Loucy (cell line): ENCODE data around the gene UTP4.

Source experiments
- H2AFZ ChIP-seq: fragments of 200-600 bp; sonication (generic); 2 replicates; pipeline ENCODE4 v1.6.0; 2016; ENCODE audit warnings: antibody characterized with exemption, mild to moderate bottlenecking, low read length, moderate library complexity
- H3F3A ChIP-seq: fragments of 200-600 bp; 2 replicates; pipeline ENCODE4 v1.6.0; 2016; ENCODE audit warnings: antibody characterized with exemption, low read depth, mild to moderate bottlenecking
- H3K27me3 ChIP-seq: fragments of 200-600 bp; sonication (generic); 2 replicates; pipeline ENCODE4 v1.6.1; 2014; ENCODE audit warnings: low read length, mild to moderate bottlenecking; ENCODE audit not compliant: insufficient read depth, poor library complexity, severe bottlenecking
- H3K36me3 ChIP-seq: fragments of 200-600 bp; sonication (generic); 2 replicates; pipeline ENCODE4 v1.6.1; 2016; ENCODE audit warnings: low read length; ENCODE audit not compliant: insufficient read depth
- H3K4me1 ChIP-seq: fragments of 200-600 bp; sonication (generic); 2 replicates; pipeline ENCODE4 v1.5.1; 2014; ENCODE audit warnings: low read length, mild to moderate bottlenecking; ENCODE audit not compliant: insufficient read depth, poor library complexity, severe bottlenecking
- H3K4me2 ChIP-seq: fragments of 200-600 bp; sonication (generic); 2 replicates; pipeline ENCODE4 v1.6.0; 2014; ENCODE audit warnings: antibody characterized with exemption, low read length, low read depth, mild to moderate bottlenecking; ENCODE audit not compliant: poor library complexity, severe bottlenecking
- H3K4me3 ChIP-seq: fragments of 200-600 bp; sonication (generic); 2 replicates; pipeline ENCODE4 v1.5.1; 2014; ENCODE audit warnings: low read length, mild to moderate bottlenecking, mixed read lengths; ENCODE audit not compliant: poor library complexity, severe bottlenecking
- H3K79me2 ChIP-seq: fragments of 200-600 bp; sonication (generic); 2 replicates; pipeline ENCODE4 v1.6.1; 2014; ENCODE audit warnings: low read length; ENCODE audit not compliant: insufficient read depth
- H3K9ac ChIP-seq: fragments of 200-600 bp; sonication (generic); 2 replicates; pipeline ENCODE4 v1.6.0; 2014; ENCODE audit warnings: mild to moderate bottlenecking, low read depth, low read length, moderate library complexity; ENCODE audit not compliant: poor library complexity, severe bottlenecking
- H3K9me2 ChIP-seq: fragments of 200-600 bp; sonication (generic); replicated peaks from 2 replicates; pipeline ENCODE4 v1.6.1; 2016; ENCODE audit warnings: low read depth, low read length, mixed read lengths
- H3K9me3 ChIP-seq: fragments of 200-600 bp; sonication (generic); 2 replicates; pipeline ENCODE4 v1.6.1; 2014; ENCODE audit warnings: mild to moderate bottlenecking, antibody characterized with exemption, low read length, low read depth; ENCODE audit not compliant: insufficient read depth
- H4K20me1 ChIP-seq: fragments of 200-600 bp; sonication (generic); 2 replicates; pipeline ENCODE4 v1.6.0; 2014; ENCODE audit warnings: antibody characterized with exemption, low read length, mild to moderate bottlenecking; ENCODE audit not compliant: insufficient read depth, poor library complexity, severe bottlenecking
- EZH2phosphoT487 ChIP-seq: fragments of 200-600 bp; IDR thresholded peaks from 2 replicates; pipeline ENCODE4 v1.6.1; 2018; ENCODE audit warnings: antibody characterized with exemption, mild to moderate bottlenecking, moderate library complexity, borderline replicate concordance
- TF ChIP-seq, protein P1 (sequence below): fragments of 200-600 bp; sonication (generic); conservative IDR thresholded peaks from 2 replicates; pipeline ENCODE4 v1.5.1; 2014; ENCODE audit warnings: mild to moderate bottlenecking, antibody characterized with exemption, low read length

The UTP4 gene

DNA sequence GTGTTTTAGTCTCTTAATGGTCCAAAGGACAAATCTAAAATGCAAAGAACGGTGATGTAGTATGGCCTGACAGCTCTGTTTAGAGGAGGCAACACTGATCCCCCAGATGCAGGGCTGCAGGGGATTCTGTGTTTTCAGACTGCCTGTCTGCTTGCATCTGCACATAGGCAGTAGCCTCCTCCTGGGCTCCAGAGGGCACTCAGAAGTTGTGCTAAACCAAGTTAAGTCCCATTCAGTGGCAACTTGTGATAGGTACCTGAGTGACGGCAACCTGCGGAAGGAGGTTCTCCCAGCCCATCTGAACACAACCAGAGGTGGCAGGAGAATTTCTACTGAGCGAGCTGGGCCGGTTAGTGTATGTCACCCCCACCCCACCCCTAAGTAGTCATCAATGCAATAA, 17.1 kb upstream of the UTP4 start:
- H3F3A ChIP-seq, result no peaks in the 10 kb centered on the region
- H3K27me3 ChIP-seq, result no peaks in the 10 kb centered on the region
- no peak overlapping the region for H3K4me2 ChIP-seq
- H3K4me1 ChIP-seq, result no peaks in the 10 kb centered on the region
- H3K4me3 ChIP-seq, result no peak overlapping the region
- H3K9me3 ChIP-seq, result no peaks in the 10 kb centered on the region
- no peak overlapping the region for H2AFZ ChIP-seq
- TF ChIP-seq, protein P1, sequence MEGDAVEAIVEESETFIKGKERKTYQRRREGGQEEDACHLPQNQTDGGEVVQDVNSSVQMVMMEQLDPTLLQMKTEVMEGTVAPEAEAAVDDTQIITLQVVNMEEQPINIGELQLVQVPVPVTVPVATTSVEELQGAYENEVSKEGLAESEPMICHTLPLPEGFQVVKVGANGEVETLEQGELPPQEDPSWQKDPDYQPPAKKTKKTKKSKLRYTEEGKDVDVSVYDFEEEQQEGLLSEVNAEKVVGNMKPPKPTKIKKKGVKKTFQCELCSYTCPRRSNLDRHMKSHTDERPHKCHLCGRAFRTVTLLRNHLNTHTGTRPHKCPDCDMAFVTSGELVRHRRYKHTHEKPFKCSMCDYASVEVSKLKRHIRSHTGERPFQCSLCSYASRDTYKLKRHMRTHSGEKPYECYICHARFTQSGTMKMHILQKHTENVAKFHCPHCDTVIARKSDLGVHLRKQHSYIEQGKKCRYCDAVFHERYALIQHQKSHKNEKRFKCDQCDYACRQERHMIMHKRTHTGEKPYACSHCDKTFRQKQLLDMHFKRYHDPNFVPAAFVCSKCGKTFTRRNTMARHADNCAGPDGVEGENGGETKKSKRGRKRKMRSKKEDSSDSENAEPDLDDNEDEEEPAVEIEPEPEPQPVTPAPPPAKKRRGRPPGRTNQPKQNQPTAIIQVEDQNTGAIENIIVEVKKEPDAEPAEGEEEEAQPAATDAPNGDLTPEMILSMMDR, result no peak
- TF ChIP-seq EZH2phosphoT487, result no peak
- no peaks in the 10 kb centered on the region for H4K20me1 ChIP-seq
- H3K36me3 ChIP-seq, result peaks cover 39% of the 10 kb centered on the region; the same call in 1 of the 2 replicates
- H3K79me2 ChIP-seq, result no peaks in the 10 kb centered on the region
- H3K9me2 ChIP-seq, result no peaks in the 10 kb centered on the region
- H3K9ac ChIP-seq, result no peak overlapping the region

DNA sequence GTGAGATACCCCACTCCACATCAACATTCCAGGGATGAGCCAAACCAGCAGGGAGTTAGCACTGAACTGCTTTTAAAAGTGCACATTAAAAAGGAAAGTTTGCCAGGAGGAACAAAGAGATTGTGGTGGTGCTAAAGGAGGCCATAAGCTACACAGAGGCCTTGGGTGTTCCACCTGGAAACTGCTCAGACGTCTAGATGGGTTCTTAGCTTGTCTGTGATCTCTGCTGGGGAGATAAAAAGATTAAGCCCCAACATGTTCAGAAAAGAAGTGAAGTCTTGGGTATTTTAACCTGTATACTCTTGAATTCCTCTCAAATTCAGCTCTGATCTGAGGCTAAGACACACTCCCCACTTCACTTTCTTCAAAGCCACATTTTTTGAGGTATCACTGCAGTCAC, 16.6 kb upstream of the UTP4 start:
- no peak overlapping the region for H2AFZ ChIP-seq
- TF ChIP-seq, protein P1, result no peak
- TF ChIP-seq EZH2phosphoT487, result no peak
- H3K4me3 ChIP-seq, result no peak overlapping the region
- no peaks in the 10 kb centered on the region for H3F3A ChIP-seq
- no peaks in the 10 kb centered on the region for H3K79me2 ChIP-seq
- H3K9me3 ChIP-seq, result no peaks in the 10 kb centered on the region
- H3K9ac ChIP-seq, result no peak overlapping the region
- no peaks in the 10 kb centered on the region for H3K9me2 ChIP-seq
- H3K4me2 ChIP-seq, result no peak overlapping the region
- H3K27me3 ChIP-seq, result no peaks in the 10 kb centered on the region
- H4K20me1 ChIP-seq, result no peaks in the 10 kb centered on the region
- H3K36me3 ChIP-seq, result peaks cover 40% of the 10 kb centered on the region; the same call in 1 of the 2 replicates
- no peaks in the 10 kb centered on the region for H3K4me1 ChIP-seq

DNA sequence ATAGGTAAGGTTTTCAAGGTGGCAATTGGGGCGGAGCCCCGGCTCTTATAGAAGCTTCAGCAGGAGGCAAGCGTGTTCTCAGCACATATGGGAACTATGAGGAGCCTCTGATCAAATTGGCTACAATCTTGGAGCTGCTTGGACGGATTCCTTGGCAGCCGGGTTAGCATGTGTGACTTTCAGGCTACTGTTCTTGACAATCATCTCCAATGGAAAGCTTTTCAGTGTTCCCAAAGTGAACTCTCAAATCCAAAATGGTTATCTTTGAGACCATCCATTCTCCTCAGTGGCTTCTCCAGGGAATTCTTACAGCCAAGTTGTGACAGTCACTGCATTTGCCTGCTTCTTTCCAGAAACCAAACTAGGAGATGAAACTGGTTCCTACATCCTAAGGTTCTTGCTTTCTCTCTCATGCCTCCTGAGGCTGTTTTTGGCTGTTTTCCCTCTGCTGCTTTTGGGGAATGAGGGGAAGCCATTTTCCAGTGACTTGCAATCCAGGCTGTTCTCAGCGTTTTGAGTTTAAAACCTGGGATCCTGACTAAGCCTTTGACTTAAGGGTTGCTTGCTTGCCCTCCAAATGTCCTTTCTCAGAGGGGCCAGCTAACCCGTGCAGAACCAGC, 16.1 kb upstream of the UTP4 start:
- H3K4me1 ChIP-seq, result no peaks in the 10 kb centered on the region
- H3K27me3 ChIP-seq, result no peaks in the 10 kb centered on the region
- H3K9ac ChIP-seq, result no peak overlapping the region
- H3K79me2 ChIP-seq, result no peaks in the 10 kb centered on the region
- no peaks in the 10 kb centered on the region for H3K9me3 ChIP-seq
- H3K9me2 ChIP-seq, result no peaks in the 10 kb centered on the region
- no peaks in the 10 kb centered on the region for H4K20me1 ChIP-seq
- no peak overlapping the region for H2AFZ ChIP-seq
- H3K36me3 ChIP-seq, result peaks cover 44% of the 10 kb centered on the region; the same call in 1 of the 2 replicates
- H3K4me3 ChIP-seq, result no peak overlapping the region
- TF ChIP-seq, protein P1, result no peak
- no peak for TF ChIP-seq EZH2phosphoT487
- no peak overlapping the region for H3K4me2 ChIP-seq
- no peaks in the 10 kb centered on the region for H3F3A ChIP-seq
